ENCODE measurements around the gene GRID1.

Gene GRID1

DNA sequence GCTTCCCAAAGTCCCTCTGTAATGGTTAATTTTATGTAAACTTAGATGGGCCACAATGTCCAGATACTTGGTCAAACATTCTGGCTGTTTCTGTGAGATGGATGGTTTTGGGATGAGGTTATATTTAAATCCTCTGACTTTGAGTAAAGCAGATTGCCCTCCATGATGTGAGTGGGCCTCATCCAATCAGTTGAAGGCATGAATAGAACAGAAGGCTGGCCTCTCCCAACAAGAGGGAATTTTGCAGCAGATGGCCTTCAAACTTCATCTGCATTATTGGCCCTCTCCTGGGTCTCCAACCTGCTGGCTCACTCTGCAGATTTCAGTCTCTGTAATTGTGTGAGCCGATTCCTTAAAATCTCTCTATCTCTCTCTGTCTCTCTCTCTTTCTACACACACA, 362.3 kb downstream of the GRID1 start:
- no peaks in the 10 kb centered on the region for H3K4me1 ChIP-seq (ENCODE audit: control insufficient read depth in 2 of 2, insufficient read depth in 2 of 2, low read length in 2 of 2)
- no peak overlapping the region for H3K9ac ChIP-seq (ENCODE audit: low read depth in 1 of 2, low read length in 2 of 2)
- H3K36me3 ChIP-seq (ENCODE audit: control insufficient read depth in 2 of 2, insufficient read depth in 2 of 2, low read length in 2 of 2) = no peaks in the 10 kb centered on the region
- H3K27ac ChIP-seq (ENCODE audit: low read depth in 2 of 2, low read length in 2 of 2) = no peak overlapping the region
- H3K27me3 ChIP-seq (ENCODE audit: control insufficient read depth in 2 of 2, insufficient read depth in 2 of 2, low read length in 2 of 2) = no peaks in the 10 kb centered on the region
- no peaks in the 10 kb centered on the region for H3K9me3 ChIP-seq (ENCODE audit: control insufficient read depth in 2 of 2, low read length in 2 of 2)
- H3K4me3 ChIP-seq (ENCODE audit: low read length in 2 of 2) = no peak overlapping the region

DNA sequence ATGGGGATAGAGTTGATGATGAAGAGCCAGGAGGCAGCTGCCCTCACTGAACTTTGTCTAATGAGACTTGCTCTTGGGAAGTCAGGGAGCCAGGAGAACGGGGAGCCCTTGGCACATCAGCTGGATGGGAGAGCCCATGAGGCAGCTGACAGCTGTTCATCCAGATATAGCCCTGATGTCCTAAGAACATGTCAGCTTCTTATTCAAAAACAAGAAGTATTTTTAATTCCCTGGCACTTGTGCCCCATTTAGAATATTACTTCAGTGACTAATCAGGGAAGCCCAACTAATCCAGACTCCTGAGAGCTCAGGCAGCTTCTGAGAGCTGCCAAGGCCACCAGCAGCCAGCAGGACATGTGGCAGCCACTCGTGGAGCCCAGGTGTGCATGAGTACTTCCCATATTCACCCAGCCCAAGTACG, 363.4 kb downstream of the GRID1 start:
- no peaks in the 10 kb centered on the region for H3K4me1 ChIP-seq (ENCODE audit: control insufficient read depth in 2 of 2, insufficient read depth in 2 of 2, low read length in 2 of 2)
- no peaks in the 10 kb centered on the region for H3K27me3 ChIP-seq (ENCODE audit: control insufficient read depth in 2 of 2, insufficient read depth in 2 of 2, low read length in 2 of 2)
- no peak overlapping the region for H3K27ac ChIP-seq (ENCODE audit: low read depth in 2 of 2, low read length in 2 of 2)
- no peaks in the 10 kb centered on the region for H3K9me3 ChIP-seq (ENCODE audit: control insufficient read depth in 2 of 2, low read length in 2 of 2)
- no peaks in the 10 kb centered on the region for H3K36me3 ChIP-seq (ENCODE audit: control insufficient read depth in 2 of 2, insufficient read depth in 2 of 2, low read length in 2 of 2)
- H3K9ac ChIP-seq (ENCODE audit: low read depth in 1 of 2, low read length in 2 of 2) = no peak overlapping the region
- H3K4me3 ChIP-seq (ENCODE audit: low read length in 2 of 2) = no peak overlapping the region

DNA sequence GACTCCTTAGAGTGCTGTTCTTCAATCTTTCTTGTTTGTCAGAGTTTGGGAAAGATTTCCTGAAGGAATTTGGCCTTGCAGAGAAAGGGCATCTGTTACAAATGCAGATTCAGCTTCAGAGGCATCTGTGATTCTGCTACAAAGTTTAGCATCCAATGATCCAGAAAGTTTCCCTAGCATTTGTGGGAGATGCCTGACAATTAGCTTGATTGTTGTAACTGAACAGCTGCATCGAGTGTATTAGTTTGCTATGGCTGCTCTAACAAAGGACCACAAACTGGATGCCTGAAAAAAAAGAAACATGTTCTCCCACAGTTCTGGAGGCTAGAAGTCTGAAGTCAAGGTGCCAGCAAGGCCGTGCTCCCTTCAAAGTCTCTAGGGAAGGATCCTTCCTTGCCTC, 365.1 kb downstream of the GRID1 start:
- no peaks in the 10 kb centered on the region for H3K9me3 ChIP-seq (ENCODE audit: control insufficient read depth in 2 of 2, low read length in 2 of 2)
- no peaks in the 10 kb centered on the region for H3K4me1 ChIP-seq (ENCODE audit: control insufficient read depth in 2 of 2, insufficient read depth in 2 of 2, low read length in 2 of 2)
- no peaks in the 10 kb centered on the region for H3K27me3 ChIP-seq (ENCODE audit: control insufficient read depth in 2 of 2, insufficient read depth in 2 of 2, low read length in 2 of 2)
- no peak overlapping the region for H3K9ac ChIP-seq (ENCODE audit: low read depth in 1 of 2, low read length in 2 of 2)
- no peak overlapping the region for H3K27ac ChIP-seq (ENCODE audit: low read depth in 2 of 2, low read length in 2 of 2)
- no peak overlapping the region for H3K4me3 ChIP-seq (ENCODE audit: low read length in 2 of 2)
- no peaks in the 10 kb centered on the region for H3K36me3 ChIP-seq (ENCODE audit: control insufficient read depth in 2 of 2, insufficient read depth in 2 of 2, low read length in 2 of 2)

DNA sequence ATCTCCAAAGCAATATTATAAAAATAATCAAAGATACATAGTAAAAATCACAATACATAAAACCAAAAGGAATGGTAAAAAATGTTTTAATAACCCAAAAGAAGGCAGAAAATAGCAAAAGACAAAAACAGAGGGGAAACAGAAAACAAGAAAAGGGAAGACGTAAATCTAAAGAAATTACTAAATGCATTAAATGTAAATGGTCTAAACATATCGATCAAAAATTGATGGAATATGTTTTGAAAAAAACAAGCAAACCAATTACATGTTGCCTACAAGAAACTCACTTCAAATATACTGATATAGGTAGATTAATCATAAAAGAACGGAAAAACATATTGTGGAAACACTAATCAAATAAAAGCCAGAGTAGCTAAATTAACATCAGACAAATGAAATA, 369.1 kb downstream of the GRID1 start:
- no peaks in the 10 kb centered on the region for H3K4me1 ChIP-seq (ENCODE audit: control insufficient read depth in 2 of 2, insufficient read depth in 2 of 2, low read length in 2 of 2)
- H3K27ac ChIP-seq (ENCODE audit: low read depth in 2 of 2, low read length in 2 of 2) = no peak overlapping the region
- H3K36me3 ChIP-seq (ENCODE audit: control insufficient read depth in 2 of 2, insufficient read depth in 2 of 2, low read length in 2 of 2) = no peaks in the 10 kb centered on the region
- no peaks in the 10 kb centered on the region for H3K27me3 ChIP-seq (ENCODE audit: control insufficient read depth in 2 of 2, insufficient read depth in 2 of 2, low read length in 2 of 2)
- no peak overlapping the region for H3K4me3 ChIP-seq (ENCODE audit: low read length in 2 of 2)
- no peaks in the 10 kb centered on the region for H3K9me3 ChIP-seq (ENCODE audit: control insufficient read depth in 2 of 2, low read length in 2 of 2)
- H3K9ac ChIP-seq (ENCODE audit: low read depth in 1 of 2, low read length in 2 of 2) = no peak overlapping the region

DNA sequence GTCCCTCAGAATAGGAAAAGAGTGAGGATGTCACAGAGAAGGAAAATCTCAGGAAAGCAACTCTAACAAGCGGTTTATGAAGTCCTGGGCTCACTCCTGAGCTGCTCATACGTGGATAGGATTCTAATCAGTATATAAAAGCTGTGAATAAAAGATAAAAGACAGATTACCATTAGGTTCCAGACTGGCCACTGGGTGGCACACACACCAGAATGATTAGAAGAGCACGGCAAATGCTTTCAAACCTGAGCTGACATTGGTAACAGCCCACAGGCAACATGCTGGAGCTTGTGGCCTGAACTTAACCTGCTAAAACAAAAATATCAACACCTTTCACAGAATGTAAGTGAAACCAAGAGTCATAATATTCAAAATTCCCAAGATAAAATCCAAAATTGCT, 370.8 kb downstream of the GRID1 start:
- Histone ChIP-seq H3K9ac (ENCODE audit: low read depth in 1 of 2, low read length in 2 of 2) (no peak overlapping the region), H3K4me3 (ENCODE audit: low read length in 2 of 2) (no peak overlapping the region), H3K27me3 (ENCODE audit: control insufficient read depth in 2 of 2, insufficient read depth in 2 of 2, low read length in 2 of 2) (no peaks in the 10 kb centered on the region), H3K36me3 (ENCODE audit: control insufficient read depth in 2 of 2, insufficient read depth in 2 of 2, low read length in 2 of 2) (no peaks in the 10 kb centered on the region), H3K27ac (ENCODE audit: low read depth in 2 of 2, low read length in 2 of 2) (no peak overlapping the region), H3K9me3 (ENCODE audit: control insufficient read depth in 2 of 2, low read length in 2 of 2) (no peaks in the 10 kb centered on the region), H3K4me1 (ENCODE audit: control insufficient read depth in 2 of 2, insufficient read depth in 2 of 2, low read length in 2 of 2) (no peaks in the 10 kb centered on the region)

DNA sequence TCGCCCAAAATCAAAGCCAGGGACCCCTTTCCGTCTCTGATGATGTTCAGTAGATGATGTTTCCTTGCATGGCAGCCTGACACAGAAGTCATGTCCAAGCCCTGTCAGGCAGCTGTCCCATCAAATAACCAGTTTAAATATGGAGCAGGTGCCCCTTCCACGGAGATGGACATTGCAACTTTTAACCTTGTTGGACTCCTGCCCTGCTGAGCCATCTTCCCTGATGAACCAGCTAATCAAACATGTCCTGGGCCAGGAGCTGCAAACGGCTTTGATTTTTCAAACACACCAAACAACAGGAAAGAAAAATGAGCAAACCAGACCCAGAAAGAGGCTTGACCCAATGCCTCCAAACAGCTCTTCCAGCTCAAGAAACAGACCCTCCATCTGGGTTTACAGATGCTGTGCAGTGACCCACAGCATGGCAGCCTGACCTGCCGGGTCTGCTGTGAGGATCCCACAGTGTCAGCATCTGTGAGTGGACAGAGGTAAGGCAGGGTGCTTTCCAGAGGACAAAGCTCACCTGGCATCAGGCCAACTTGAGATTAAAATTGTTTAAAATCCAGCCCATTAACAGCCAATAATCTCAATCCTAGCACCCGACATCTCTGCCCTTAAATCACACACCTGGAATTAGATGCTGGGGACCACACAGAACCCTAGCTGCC, 372.6 kb downstream of the GRID1 start:
- H3K36me3 ChIP-seq (ENCODE audit: control insufficient read depth in 2 of 2, insufficient read depth in 2 of 2, low read length in 2 of 2) = no peaks in the 10 kb centered on the region
- no peaks in the 10 kb centered on the region for H3K27me3 ChIP-seq (ENCODE audit: control insufficient read depth in 2 of 2, insufficient read depth in 2 of 2, low read length in 2 of 2)
- no peak overlapping the region for H3K27ac ChIP-seq (ENCODE audit: low read depth in 2 of 2, low read length in 2 of 2)
- no peaks in the 10 kb centered on the region for H3K9me3 ChIP-seq (ENCODE audit: control insufficient read depth in 2 of 2, low read length in 2 of 2)
- H3K4me1 ChIP-seq (ENCODE audit: control insufficient read depth in 2 of 2, insufficient read depth in 2 of 2, low read length in 2 of 2) = no peaks in the 10 kb centered on the region
- H3K9ac ChIP-seq (ENCODE audit: low read depth in 1 of 2, low read length in 2 of 2) = no peak overlapping the region
- no peak overlapping the region for H3K4me3 ChIP-seq (ENCODE audit: low read length in 2 of 2)

DNA sequence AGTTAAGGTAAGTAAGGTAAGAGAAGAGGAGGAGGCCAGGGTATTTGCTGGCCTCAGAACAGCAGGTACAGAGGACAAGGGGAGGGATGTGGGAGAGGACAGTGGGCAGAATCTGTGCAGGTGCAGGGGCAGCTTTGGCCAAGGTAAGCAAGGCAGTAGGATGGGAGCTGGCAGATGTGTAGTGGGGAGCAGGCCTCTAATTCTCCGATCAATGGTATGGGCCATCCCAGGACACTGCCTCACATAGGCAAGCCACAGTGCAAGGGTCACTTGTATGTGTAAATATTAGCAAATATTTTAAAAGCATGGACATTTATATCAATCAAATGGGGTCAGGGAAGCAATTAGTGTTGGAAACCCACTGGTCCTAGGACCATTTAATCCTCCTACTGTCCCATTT, 373.5 kb downstream of the GRID1 start:
- Histone ChIP-seq H3K9ac (ENCODE audit: low read depth in 1 of 2, low read length in 2 of 2) (no peak overlapping the region), H3K27ac (ENCODE audit: low read depth in 2 of 2, low read length in 2 of 2) (no peak overlapping the region), H3K36me3 (ENCODE audit: control insufficient read depth in 2 of 2, insufficient read depth in 2 of 2, low read length in 2 of 2) (no peaks in the 10 kb centered on the region), H3K4me1 (ENCODE audit: control insufficient read depth in 2 of 2, insufficient read depth in 2 of 2, low read length in 2 of 2) (no peaks in the 10 kb centered on the region), H3K27me3 (ENCODE audit: control insufficient read depth in 2 of 2, insufficient read depth in 2 of 2, low read length in 2 of 2) (no peaks in the 10 kb centered on the region), H3K9me3 (ENCODE audit: control insufficient read depth in 2 of 2, low read length in 2 of 2) (no peaks in the 10 kb centered on the region), H3K4me3 (ENCODE audit: low read length in 2 of 2) (no peak overlapping the region)

DNA sequence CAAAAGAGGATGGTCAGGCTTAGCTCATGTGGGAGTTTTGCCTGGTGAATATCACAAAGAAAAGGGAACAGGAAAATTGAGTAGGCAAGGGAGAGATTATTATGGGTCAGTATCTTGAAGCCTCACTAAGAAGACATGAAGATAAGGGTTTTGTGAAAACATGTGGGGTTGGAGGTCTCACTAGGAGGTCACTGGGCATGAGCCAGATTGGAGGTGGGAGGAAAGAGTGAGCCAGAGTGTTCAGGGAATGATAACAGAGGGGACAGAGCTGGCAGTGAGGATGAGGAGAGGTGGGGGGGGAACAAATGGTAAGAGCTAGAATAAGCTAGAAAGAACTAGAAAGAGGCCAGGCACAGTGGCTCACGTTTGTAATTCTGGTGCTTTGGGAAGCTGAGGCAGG, 374.3 kb downstream of the GRID1 start:
- no peaks in the 10 kb centered on the region for H3K36me3 ChIP-seq (ENCODE audit: control insufficient read depth in 2 of 2, insufficient read depth in 2 of 2, low read length in 2 of 2)

DNA sequence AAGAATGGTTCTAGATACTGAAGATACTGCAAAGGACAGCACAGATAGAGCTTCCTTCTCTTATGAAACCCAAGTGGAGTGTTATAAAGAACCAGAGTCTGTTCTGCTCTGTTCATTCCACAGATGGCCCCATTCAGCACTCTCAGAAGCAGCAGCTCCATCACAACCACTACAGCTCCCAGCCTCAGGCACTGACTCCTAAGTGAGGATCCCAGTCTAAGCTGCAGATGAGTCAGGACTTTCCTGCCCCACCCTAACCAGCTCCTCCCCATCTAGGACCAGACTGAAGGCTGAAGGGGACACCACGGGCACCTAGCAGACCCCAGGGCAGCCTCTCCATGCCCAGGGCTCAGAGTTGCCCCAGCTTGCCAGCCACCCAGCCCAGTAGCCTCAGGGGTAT, 379.8 kb downstream of the GRID1 start:
- Histone ChIP-seq H3K9me3 (ENCODE audit: control insufficient read depth in 2 of 2, low read length in 2 of 2) (no peaks in the 10 kb centered on the region), H3K9ac (ENCODE audit: low read depth in 1 of 2, low read length in 2 of 2) (no peak overlapping the region), H3K27me3 (ENCODE audit: control insufficient read depth in 2 of 2, insufficient read depth in 2 of 2, low read length in 2 of 2) (no peaks in the 10 kb centered on the region), H3K27ac (ENCODE audit: low read depth in 2 of 2, low read length in 2 of 2) (no peak overlapping the region), H3K4me1 (ENCODE audit: control insufficient read depth in 2 of 2, insufficient read depth in 2 of 2, low read length in 2 of 2) (no peaks in the 10 kb centered on the region), H3K4me3 (ENCODE audit: low read length in 2 of 2) (no peak overlapping the region), H3K36me3 (ENCODE audit: control insufficient read depth in 2 of 2, insufficient read depth in 2 of 2, low read length in 2 of 2) (no peaks in the 10 kb centered on the region)

More for the DNA sequence above, 374.3 kb downstream of the GRID1 start:
- H3K4me3 ChIP-seq (ENCODE audit: low read length in 2 of 2) = no peak overlapping the region
- H3K9ac ChIP-seq (ENCODE audit: low read depth in 1 of 2, low read length in 2 of 2) = no peak overlapping the region
- H3K27me3 ChIP-seq (ENCODE audit: control insufficient read depth in 2 of 2, insufficient read depth in 2 of 2, low read length in 2 of 2) = no peaks in the 10 kb centered on the region
- no peaks in the 10 kb centered on the region for H3K9me3 ChIP-seq (ENCODE audit: control insufficient read depth in 2 of 2, low read length in 2 of 2)
- H3K27ac ChIP-seq (ENCODE audit: low read depth in 2 of 2, low read length in 2 of 2) = no peak overlapping the region
- no peaks in the 10 kb centered on the region for H3K4me1 ChIP-seq (ENCODE audit: control insufficient read depth in 2 of 2, insufficient read depth in 2 of 2, low read length in 2 of 2)

DNA sequence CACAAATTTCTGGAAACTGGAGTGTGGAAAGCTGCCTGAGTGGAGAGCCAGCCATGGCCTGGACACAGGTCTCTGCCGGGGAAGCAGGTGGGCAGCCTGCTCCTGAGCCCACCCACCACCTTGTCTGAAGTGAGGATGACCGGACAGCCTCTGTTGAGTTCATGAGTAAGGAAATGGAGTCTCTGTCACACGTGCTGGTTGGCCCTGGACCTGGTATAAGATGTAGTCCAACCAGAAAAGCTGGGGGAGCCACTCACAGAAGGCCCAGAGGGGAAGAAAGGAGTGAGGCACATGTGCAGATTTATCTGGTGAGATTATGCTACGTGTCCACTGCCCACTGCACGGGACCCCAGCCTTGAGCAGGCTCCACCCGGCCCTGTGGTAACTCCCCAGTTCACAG, 383.5 kb downstream of the GRID1 start:
- Histone ChIP-seq H3K9me3 (ENCODE audit: control insufficient read depth in 2 of 2, low read length in 2 of 2) (no peaks in the 10 kb centered on the region), H3K36me3 (ENCODE audit: control insufficient read depth in 2 of 2, insufficient read depth in 2 of 2, low read length in 2 of 2) (no peaks in the 10 kb centered on the region), H3K9ac (ENCODE audit: low read depth in 1 of 2, low read length in 2 of 2) (no peak overlapping the region), H3K27ac (ENCODE audit: low read depth in 2 of 2, low read length in 2 of 2) (no peak overlapping the region), H3K4me1 (ENCODE audit: control insufficient read depth in 2 of 2, insufficient read depth in 2 of 2, low read length in 2 of 2) (no peaks in the 10 kb centered on the region), H3K27me3 (ENCODE audit: control insufficient read depth in 2 of 2, insufficient read depth in 2 of 2, low read length in 2 of 2) (no peaks in the 10 kb centered on the region), H3K4me3 (ENCODE audit: low read length in 2 of 2) (no peak overlapping the region)

DNA sequence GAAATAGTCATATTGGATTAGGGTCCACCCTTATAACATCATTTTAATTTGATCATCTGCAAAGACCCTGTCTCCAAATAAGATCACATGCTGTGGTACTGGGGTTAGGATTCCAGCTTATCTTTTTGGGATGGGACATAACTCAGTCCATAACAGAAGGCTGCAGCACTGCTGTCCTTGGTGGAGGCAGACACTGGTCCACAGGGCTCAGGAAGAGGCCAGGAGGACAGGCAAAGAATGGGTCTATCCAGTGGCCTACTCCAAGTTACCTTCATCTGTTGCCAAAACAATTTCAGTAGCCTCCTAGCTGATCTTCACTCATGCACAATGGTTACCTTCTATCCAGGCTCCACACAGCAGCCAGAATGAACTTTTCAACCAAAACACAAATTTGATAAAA, 387.0 kb downstream of the GRID1 start:
- no peaks in the 10 kb centered on the region for H3K9me3 ChIP-seq (ENCODE audit: control insufficient read depth in 2 of 2, low read length in 2 of 2)
- H3K27me3 ChIP-seq (ENCODE audit: control insufficient read depth in 2 of 2, insufficient read depth in 2 of 2, low read length in 2 of 2) = no peaks in the 10 kb centered on the region
- no peak overlapping the region for H3K4me3 ChIP-seq (ENCODE audit: low read length in 2 of 2)
- no peaks in the 10 kb centered on the region for H3K36me3 ChIP-seq (ENCODE audit: control insufficient read depth in 2 of 2, insufficient read depth in 2 of 2, low read length in 2 of 2)
- no peak overlapping the region for H3K9ac ChIP-seq (ENCODE audit: low read depth in 1 of 2, low read length in 2 of 2)
- no peak overlapping the region for H3K27ac ChIP-seq (ENCODE audit: low read depth in 2 of 2, low read length in 2 of 2)
- H3K4me1 ChIP-seq (ENCODE audit: control insufficient read depth in 2 of 2, insufficient read depth in 2 of 2, low read length in 2 of 2) = no peaks in the 10 kb centered on the region
